ENCODE data around the gene PRR29.
"Not testable (repeated sequence)": the region's sequence is repeated elsewhere in the genome, so short reads cannot be mapped to it uniquely, and the experiment has no call there.

Gene PRR29

GRCh38 chr17:63976702-63977101 is 21.4 kb upstream of the PRR29 start:
- TF ChIP-seq TAF1 (IDR thresholded peaks at IDR 0.05; ENCODE audit: borderline replicate concordance, low read depth, low read length) (no peak), POLR2AphosphoS5 (IDR thresholded peaks at IDR 0.05; ENCODE audit: low read depth, low read length) (no peak), POLR2A (IDR thresholded peaks at IDR 0.05; ENCODE audit: low read depth, low read length) (no peak)
- DNase-seq (ENCODE audit: insufficient read length) (no peak), FAIRE-seq (no peak)

DNA sequence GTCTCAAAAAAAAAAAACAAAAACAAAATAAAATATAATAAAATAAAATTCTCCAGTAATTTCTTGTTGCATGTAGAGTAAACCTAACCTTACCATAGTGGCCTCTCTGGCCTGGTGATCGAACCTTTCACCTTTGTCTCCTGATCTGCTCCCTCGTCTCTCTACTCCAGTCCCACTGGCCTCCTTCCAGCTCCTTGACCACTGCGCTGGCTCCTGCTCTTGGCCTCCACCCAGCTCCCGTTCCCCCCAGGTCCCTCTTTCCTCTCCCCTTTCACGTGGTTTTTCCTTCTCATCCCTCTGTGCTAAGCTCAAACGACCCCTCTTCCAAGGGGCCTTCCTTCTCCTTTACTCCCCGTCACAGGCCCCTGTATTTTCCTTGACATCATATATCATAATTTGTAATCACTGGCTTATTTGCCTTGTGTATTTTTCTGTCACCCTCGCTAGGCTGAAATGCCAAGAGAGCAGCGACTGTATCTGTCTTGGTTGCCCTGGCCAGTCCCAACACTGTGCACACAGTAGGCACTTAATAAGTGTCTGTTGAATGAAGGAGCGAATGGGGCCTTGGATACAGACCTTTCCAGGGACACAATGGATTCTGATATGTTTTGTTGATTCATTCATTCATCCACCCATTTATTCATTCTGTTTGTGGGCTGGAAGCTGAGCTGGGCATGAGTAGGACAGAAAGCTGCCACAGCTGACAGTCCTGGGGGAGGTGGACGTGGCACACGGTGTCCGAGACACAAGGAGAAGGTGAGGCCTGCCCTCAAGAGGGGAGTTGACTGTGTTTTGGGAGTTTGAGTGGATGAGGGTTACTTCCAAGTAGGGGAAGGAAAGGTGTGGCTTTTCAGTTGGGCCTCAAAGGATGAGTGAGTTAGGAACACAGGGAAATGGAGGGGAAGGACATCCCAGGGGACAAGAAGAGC is 19.6 kb upstream of the PRR29 start:
- DNase-seq (ENCODE audit: insufficient read length) = no peak
- TF ChIP-seq POLR2AphosphoS5 (IDR thresholded peaks at IDR 0.05; ENCODE audit: low read depth, low read length) (no peak), POLR2A (IDR thresholded peaks at IDR 0.05; ENCODE audit: low read depth, low read length) (no peak), TAF1 (IDR thresholded peaks at IDR 0.05; ENCODE audit: borderline replicate concordance, low read depth, low read length) (no peak)
- no peak for FAIRE-seq

GRCh38 chr17:63982641-63983040 is 15.5 kb upstream of the PRR29 start:
- FAIRE-seq; DNase-seq (ENCODE audit: insufficient read length): not testable (repeated sequence)

DNA sequence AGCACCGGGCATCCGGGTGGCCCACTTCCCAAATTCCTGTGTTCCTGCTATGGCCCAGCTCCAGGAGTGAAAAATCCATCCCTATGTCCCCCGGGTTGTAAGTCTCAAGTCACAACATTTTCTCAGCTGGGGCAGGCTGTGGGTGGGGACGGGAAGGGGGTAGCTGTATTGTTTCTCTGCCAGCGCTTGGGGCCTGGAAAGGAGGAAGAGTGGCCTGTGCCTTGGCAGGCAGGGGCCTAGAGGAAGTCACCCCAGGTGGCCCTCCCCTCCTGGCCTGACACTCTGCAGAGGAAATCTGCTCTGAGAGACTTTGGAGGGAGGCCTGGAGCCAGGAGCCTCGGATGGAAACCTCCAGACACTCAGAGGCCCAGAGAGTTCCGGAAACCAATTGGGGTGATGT is 14.8 kb upstream of the PRR29 start:
- FAIRE-seq (no peak), DNase-seq (ENCODE audit: insufficient read length) (no peak)

DNA sequence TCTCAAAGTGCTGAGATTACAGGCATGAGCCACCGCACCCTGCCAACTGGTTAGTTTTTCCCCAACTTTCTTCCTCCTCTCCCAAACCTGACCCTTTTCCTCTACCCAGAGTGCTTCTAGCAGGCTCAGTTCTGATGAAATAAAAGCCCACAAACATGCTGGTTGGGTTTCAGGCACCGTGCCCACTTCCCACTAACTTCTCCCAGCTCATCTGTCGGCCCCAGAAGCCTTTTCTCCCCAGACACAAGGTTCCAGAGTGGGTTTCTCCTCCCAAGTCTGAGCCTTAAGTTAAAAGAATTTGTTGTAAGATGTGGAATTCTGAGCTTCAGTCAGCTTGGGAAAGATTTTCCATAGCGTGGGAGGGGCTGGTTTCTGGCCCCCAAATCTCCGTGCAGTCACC is 13.9 kb upstream of the PRR29 start:
- TF ChIP-seq TAF1 (IDR thresholded peaks at IDR 0.05; ENCODE audit: borderline replicate concordance, low read depth, low read length) (no peak), POLR2A (IDR thresholded peaks at IDR 0.05; ENCODE audit: low read depth, low read length) (no peak), POLR2AphosphoS5 (IDR thresholded peaks at IDR 0.05; ENCODE audit: low read depth, low read length) (no peak)
- FAIRE-seq (no peak), DNase-seq (ENCODE audit: insufficient read length) (no peak)

More for the DNA sequence above, 14.8 kb upstream of the PRR29 start:
- TF ChIP-seq POLR2A (IDR thresholded peaks at IDR 0.05; ENCODE audit: low read depth, low read length) (no peak), POLR2AphosphoS5 (IDR thresholded peaks at IDR 0.05; ENCODE audit: low read depth, low read length) (no peak), TAF1 (IDR thresholded peaks at IDR 0.05; ENCODE audit: borderline replicate concordance, low read depth, low read length) (no peak)

DNA sequence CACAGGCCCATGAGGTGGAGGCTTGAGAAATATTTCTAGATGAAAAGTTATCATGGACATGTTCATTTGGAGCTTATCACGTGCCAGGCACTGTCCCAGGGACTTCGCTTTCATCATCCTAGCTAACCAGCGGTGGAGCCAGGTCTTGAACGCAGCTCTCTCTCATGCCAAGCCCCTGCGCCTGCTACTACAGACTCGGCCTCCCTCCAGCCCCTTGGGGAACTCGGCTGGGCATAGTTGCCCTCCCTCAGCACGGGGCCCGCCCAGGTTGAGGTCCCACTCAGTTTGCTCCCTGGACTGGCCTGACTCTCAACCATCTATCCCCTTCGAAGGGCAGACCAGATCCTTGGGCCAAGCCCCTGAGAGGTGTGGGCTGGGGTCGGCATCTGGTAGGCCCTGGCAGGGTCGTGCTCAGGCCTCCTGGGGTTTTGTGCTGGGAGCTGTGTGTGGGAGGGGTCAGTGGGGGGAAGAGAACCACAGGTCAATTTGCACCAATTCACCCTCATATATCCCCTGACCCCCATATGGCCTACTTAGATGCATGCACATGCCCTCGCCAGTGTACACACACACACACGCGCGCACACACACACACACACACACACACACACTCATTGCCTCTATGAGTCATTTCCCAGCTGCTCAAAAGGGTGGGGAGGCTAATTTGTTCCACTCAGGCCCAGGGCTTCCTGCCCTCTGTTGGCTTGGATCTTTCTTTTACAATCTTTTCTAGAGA is 13.3 kb upstream of the PRR29 start:
- DNase-seq (ENCODE audit: insufficient read length) (no peak), FAIRE-seq (no peak)
- TF ChIP-seq TAF1 (IDR thresholded peaks at IDR 0.05; ENCODE audit: borderline replicate concordance, low read depth, low read length) = no peak

GRCh38 chr17:63985387-63986140 is 12.6 kb upstream of the PRR29 start:
- TF ChIP-seq POLR2A (IDR thresholded peaks at IDR 0.05; ENCODE audit: low read depth, low read length) (no peak), TAF1 (IDR thresholded peaks at IDR 0.05; ENCODE audit: borderline replicate concordance, low read depth, low read length) (no peak), POLR2AphosphoS5 (IDR thresholded peaks at IDR 0.05; ENCODE audit: low read depth, low read length) (no peak)
- FAIRE-seq = no peak
- no peak for DNase-seq (ENCODE audit: insufficient read length)

- no peak for FAIRE-seq
- no peak for TF ChIP-seq POLR2A (IDR thresholded peaks at IDR 0.05; ENCODE audit: low read depth, low read length)
- no peak for DNase-seq (ENCODE audit: insufficient read length)
Measured at GRCh38 chr17:63986821-63987220, 11.3 kb upstream of the PRR29 start.

- no peak for FAIRE-seq
- no peak for TF ChIP-seq POLR2AphosphoS5 (IDR thresholded peaks at IDR 0.05; ENCODE audit: low read depth, low read length)
- no peak for DNase-seq (ENCODE audit: insufficient read length)
Measured at GRCh38 chr17:63987221-63988126, 10.7 kb upstream of the PRR29 start.

DNA sequence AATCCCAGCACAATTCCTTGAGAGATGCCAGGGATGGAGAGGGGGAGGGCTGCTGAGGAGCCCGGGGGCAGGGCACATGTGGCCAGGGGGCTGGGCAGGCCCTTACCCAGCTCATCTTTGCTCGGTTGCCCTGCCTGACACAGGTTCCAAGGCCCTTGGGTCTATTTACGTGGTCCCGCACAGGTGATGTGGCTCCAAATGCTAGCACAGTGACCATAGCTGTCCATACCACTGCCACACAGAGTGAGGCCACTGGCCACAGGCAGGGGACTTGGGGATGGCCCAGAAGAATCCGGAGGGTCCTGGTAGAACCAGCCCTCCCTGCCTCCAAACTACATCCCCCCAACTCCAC is 10.0 kb upstream of the PRR29 start:
- no peak for DNase-seq (ENCODE audit: insufficient read length)
- TF ChIP-seq TAF1 (IDR thresholded peaks at IDR 0.05; ENCODE audit: borderline replicate concordance, low read depth, low read length) (no peak), POLR2A (IDR thresholded peaks at IDR 0.05; ENCODE audit: low read depth, low read length) (no peak), POLR2AphosphoS5 (IDR thresholded peaks at IDR 0.05; ENCODE audit: low read depth, low read length) (no peak)
- FAIRE-seq = no peak
